ENCODE data around the gene CORO6.

The CORO6 gene

GRCh38 chr17:29589524-29590410, 32.9 kb downstream of the CORO6 start, which contains the start of gene GIT1:
GIT1 (minus strand) TSS chr17:29589648; CDS start chr17:29589378, 270 bp downstream.
- DNase-seq: peak; percentile 80

- DNase-seq: peak; percentile 58
Measured at GRCh38 chr17:29588562-29589411, 33.9 kb downstream of the CORO6 start.

DNA sequence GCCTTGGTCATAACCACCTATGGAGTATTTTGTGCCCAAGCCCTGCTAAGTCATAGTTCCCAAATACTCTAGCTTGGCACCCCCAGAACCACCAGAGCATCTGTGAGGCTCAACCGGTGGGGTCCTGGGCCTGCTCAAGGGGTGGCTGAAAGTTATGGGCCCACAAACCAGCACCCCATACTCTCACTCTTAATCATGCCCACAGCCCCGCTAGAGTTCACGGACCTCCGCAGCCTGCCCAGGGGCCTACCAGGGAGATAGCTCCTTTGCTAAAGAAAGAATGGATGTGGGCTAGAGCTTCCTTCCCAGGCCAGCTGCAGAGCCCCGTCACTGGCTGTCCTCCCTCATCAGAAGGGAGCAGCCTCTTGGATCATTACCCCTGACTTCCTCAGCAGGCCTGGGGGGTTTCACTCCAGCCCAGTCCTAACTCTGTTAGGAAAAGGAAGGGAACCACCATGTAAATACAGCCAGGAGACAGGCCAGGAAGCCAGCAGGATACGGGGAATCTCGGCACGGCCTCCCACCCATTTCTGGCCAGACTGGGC, 34.6 kb downstream of the CORO6 start:
- no peak for DNase-seq

DNA sequence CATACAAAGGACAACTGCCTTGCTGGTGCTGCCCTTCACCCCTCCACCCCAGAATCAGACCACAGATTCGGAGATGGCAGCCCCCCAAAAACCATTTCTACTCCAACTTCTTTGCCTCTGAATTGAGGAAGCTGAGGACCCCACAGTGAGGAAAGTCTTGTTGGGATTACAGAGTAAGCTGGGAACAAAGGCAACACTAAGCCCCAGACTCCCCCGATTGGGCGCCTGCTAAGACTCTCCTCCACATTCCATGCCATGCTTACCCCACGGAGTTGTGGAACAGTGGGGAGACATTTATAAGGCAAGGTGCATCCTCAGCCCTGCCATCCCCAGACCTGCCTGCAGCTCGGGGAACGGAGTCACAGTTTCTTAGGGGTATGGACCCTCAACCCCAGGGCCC, 35.1 kb downstream of the CORO6 start:
- no peak for DNase-seq

DNA sequence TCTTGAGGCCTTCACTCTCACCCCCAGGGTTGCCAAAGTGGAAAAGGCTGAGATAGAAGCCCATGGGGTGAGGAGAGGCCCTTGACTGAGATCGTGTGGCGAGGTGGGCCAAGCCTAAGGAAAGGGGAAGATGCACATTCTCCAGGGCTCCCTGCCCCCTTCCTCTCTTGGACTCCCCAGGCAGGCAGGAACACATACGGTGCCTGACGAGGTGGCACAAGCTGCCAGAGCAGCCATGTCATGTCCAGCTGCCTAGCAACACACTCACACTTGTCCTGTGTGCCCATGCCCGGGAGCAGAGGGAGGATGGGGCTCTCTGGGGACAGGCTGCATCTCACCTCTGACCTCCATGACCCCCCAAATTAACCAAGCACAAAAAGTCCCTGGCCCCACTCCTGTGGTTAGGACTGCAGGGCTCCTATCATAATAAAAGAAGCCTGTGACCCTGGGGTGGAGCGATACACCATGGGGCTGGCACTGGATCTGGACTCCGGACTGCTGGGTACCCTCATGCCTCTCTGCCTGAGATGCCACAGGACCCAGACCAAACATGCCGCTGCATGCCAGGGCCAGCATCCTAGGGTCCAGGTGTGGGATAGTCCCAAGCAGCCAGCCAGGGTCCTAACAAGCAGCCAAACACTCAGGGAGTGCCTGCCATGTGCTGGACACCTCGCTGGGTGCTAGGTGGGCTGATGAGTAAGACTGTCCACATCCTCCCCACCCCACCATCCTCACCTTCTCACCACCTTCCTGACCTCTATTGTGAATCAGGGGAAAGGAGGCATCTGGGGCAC, 35.8 kb downstream of the CORO6 start:
- DNase-seq: no peak

- DNase-seq: no peak
Measured at GRCh38 chr17:29585080-29585751, 37.5 kb downstream of the CORO6 start.

DNA sequence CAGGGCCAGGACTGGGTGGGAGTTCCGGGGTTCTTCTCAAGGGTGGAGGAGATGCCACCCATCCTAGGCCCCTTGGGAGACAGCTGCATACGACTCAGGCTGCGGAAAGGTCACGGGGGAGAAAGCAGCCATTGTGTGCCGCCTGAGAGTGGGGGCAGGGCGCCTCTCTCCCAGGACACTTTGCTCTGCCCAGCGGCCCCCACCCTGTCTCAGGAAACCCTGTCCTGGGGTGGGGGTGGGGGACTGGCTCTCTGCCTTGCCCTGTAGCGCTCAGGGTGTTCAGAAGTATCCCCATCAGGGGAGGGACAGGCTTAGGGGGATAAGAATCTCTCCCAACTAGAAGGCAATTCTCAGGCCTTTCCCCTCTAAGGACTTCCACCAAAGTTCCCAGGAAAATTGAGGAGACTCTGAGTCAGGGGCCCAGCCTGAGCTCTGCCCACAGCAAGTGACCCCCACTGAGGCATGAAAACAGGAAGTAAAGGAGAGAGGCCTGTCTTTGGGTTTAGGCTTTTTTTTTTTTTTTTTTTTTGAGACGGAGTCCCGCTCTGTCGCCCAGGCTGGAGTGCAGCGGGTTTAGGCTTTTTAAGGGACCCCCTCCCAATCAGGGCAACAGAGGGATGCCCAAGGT, 38.1 kb downstream of the CORO6 start:
- no peak for DNase-seq

DNA sequence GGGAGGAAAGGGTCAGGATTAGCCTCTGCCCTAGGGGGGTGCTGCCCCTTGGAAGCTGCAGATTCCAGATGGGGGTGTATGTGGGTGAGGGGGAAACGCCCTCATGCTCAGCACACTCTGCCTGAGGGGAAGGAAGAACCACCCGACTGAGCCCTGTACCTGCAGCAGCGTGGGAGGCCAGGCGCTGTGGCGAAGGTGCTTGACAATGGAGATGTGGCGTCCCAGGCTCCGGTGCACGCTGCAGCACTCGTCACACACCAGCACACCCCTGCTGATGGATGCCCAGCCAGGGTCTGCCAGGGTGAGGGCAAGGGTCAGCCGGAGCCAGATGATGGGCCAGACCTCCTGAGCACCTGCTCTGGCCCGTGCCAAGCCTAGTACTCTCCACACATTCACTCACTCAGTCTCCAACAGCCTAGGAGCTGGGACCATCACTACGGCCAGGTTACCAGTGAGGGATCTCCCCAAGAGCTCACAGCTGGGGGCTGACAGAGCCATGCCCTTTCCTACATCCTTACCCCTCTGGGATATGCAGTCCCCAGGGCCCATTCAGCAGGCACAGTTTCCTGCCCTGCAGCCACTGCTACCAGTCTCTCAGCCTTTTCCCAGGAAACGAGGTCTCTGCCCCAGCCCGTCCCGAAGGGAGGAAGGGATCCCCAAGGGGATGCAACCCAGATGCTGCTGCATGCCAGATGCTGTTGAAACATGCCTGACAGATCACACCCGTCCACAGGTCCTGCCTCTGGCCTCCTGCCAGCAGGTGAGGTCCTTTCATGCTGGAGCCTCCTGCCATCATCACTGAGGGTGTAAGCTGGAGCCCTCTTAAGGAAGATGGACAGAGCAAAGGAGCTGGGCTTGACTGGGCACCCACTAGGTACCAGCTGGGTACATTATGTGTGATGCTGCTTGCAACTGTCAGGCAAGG, 39.1 kb downstream of the CORO6 start:
- DNase-seq: no peak

- no peak for DNase-seq
Measured at GRCh38 chr17:29582772-29583171, 39.9 kb downstream of the CORO6 start.

GRCh38 chr17:29582254-29582765, 40.4 kb downstream of the CORO6 start:
- no peak for DNase-seq

DNA sequence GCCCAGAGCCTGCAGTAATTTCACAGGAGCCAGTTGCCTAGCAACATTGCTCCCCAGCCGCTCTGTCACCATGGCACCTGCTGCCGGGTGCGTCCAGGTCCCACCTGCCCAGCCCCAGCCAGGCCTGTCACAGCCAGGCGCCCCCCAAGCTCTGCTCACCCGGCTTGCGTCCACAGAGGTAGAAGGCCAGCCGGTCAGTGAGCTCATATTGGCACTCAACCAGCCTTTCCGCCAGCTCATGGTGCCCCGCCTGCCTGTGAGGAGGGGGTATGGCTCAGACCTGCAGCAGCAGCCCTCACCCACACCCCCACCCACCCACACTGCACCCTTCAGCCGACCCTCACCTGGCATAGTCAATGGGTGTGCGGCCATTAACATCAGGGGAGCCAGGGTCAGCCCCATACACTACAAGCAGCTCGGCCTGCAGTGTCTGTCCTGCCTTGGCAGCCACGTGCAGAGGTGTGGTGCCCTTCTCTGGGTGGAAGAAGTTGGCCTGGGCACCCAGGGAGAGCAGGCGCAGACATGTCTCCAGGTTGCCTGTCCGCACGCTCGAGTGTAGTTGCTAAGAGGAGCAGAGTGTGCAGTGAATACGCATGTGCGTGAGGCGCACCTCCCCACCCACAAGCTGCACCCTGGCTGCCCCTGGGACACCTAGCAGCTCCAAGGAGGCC, 41.0 kb downstream of the CORO6 start:
- no peak for DNase-seq

- peak; percentile 88 for DNase-seq
Measured at GRCh38 chr17:29579866-29580771, 42.6 kb downstream of the CORO6 start.

- DNase-seq: no peak
Measured at GRCh38 chr17:29578626-29579485, 43.9 kb downstream of the CORO6 start.

DNA sequence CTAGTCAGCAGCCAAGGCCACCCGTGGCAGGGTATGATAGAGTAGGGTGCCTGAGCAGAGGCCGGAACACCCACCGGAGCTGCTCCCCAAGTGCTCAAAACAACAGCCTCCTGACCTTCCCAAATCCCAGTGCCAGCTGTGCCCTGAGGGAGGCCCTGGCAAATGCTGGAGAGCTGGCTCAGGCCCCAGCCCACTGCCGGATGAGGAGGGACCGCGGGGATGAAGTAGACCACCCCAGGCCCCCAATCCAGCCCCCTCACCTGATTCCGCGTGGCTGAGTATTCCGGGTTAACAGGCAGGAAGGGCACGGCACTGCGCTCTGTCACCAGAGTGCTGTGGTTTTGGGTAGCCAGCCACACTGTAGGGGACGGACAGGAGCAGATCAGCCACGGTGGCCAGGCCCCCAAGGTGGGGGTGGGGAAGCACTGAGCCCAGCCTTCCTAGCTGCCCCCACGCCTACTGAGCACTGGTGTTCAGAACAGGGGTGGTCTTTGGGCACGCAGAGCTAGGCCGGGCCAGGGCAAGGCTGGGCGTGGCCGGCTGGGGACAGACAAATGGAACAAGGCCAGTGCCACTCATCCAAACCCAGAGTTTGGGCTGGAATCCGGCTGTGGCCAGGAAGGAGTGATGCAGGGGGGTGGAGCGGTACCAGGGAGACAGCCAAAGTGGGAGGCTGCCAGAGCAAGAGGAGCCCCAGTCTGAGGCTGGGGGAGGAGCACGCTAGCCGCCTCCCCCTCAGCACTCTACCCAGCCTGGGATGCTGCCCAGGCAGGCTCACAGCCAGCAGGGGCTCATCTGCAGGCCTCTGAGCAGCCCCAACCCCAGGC, 45.1 kb downstream of the CORO6 start:
- no peak for DNase-seq

GRCh38 chr17:29577001-29577370, 45.7 kb downstream of the CORO6 start:
- no peak for DNase-seq

GRCh38 chr17:29576214-29577000, 46.3 kb downstream of the CORO6 start:
- DNase-seq: no peak
